H1 (cell line): Measurements from ENCODE around the gene SIK3. TPM values are rescaled to one million over a fixed set of nuclear protein-coding genes. Genes with fewer than 3 reads are reported as not detected.

Source experiments
- CTCF ChIA-PET: fragments of 300-600 bp; sonication (Branson Sonifier 250); formaldehyde crosslinking; loops from one replicate; lab custom pipeline; 2021; ENCODE audit not compliant: partially characterized antibody; lab: Charles Lee
- POLR2A ChIA-PET: fragments of 300-600 bp; sonication (Branson Sonifier 250); formaldehyde crosslinking; loops from one replicate; lab custom pipeline; 2021; ENCODE audit warnings: inconsistent platforms; ENCODE audit not compliant: partially characterized antibody; lab: Charles Lee
- DNase-seq, 2 experiments: peaks; one replicate each; pipeline versions ENCODE4 v3.0.0 to v3.0.0-alpha.2; 2010 to 2022; ENCODE audit warnings: low spot score in 2 of 2, low read depth in 1 of 2, mixed read lengths in 1 of 2
- FAIRE-seq: peaks from 2 replicates; lab custom pipeline; 2011; peaks lifted over from hg19 to GRCh38; lab: Jason Lieb, UNC
- H2AFZ ChIP-seq: 2 replicates; pipeline ENCODE4 v1.8.1; 2012; ENCODE audit warnings: low read length, inconsistent platforms
- H2AK5ac ChIP-seq: 2 replicates; pipeline ENCODE4 v1.6.1; 2013; ENCODE audit warnings: low read depth, low read length
- H2BK120ac ChIP-seq: replicated peaks from 2 replicates; pipeline ENCODE3; 2013; ENCODE audit warnings: low read depth, low read length, inconsistent platforms
- H2BK12ac ChIP-seq: 2 replicates; pipeline ENCODE4 v1.6.1; 2013; ENCODE audit warnings: low read depth, low read length
- H2BK15ac ChIP-seq: 2 replicates; pipeline ENCODE4 v1.6.1; 2013; ENCODE audit warnings: low read length
- H2BK20ac ChIP-seq: 2 replicates; pipeline ENCODE4 v1.6.1; 2013; ENCODE audit warnings: low read length
- H2BK5ac ChIP-seq: 2 replicates; pipeline ENCODE4 v1.6.1; 2013; ENCODE audit warnings: low read depth, low read length
- H3K14ac ChIP-seq: 2 replicates; pipeline ENCODE4 v1.6.1; 2013; ENCODE audit warnings: inconsistent platforms; ENCODE audit not compliant: insufficient read length
- H3K18ac ChIP-seq: 2 replicates; pipeline ENCODE4 v1.6.1; 2013; ENCODE audit warnings: low read length; ENCODE audit errors: extremely low read depth
- H3K23ac ChIP-seq: 2 replicates; pipeline ENCODE4 v1.6.1; 2013; ENCODE audit warnings: inconsistent platforms; ENCODE audit not compliant: insufficient read length
- H3K23me2 ChIP-seq: 2 replicates; pipeline ENCODE4 v1.6.1; 2013; ENCODE audit warnings: low read depth, low read length
- H3K27ac ChIP-seq: 2 replicates; pipeline ENCODE4 v1.6.1; 2011; ENCODE audit warnings: low read depth, low read length, inconsistent platforms
- H3K27me3 ChIP-seq, 4 experiments: replicated peaks in 1 of 4; 1 replicate in 1 of 4; 2 replicates in 3 of 4; pipeline versions ENCODE4 v1.6.1 to v1.8.1; 2011 to 2013; ENCODE audit warnings: low read length in 3 of 4, mild to moderate bottlenecking in 3 of 4, inconsistent platforms in 2 of 4, mixed read lengths in 2 of 4, moderate library complexity in 1 of 4; ENCODE audit not compliant: control insufficient read depth in 3 of 4, insufficient read depth in 3 of 4; ENCODE audit errors: extremely low read depth in 1 of 4
- H3K36me3 ChIP-seq, 4 experiments: 2 replicates each; pipeline versions ENCODE4 v1.6.1 to v1.8.1; 2011 to 2013; ENCODE audit warnings: mild to moderate bottlenecking in 4 of 4, low read length in 3 of 4, moderate library complexity in 2 of 4, control low read depth in 1 of 4, inconsistent platforms in 1 of 4; ENCODE audit not compliant: insufficient read depth in 4 of 4, control insufficient read depth in 2 of 4
- H3K4ac ChIP-seq: replicated peaks from 2 replicates; pipeline ENCODE3; 2013; ENCODE audit warnings: low read length, low read depth, mixed read lengths, inconsistent platforms; ENCODE audit not compliant: insufficient read length
- H3K4me1 ChIP-seq, 4 experiments: replicated peaks in 1 of 4; 1 replicate in 1 of 4; 2 replicates in 3 of 4; pipeline versions ENCODE4 v1.6.1 to v1.8.1; 2011 to 2013; ENCODE audit warnings: low read length in 3 of 4, inconsistent platforms in 2 of 4, mixed read lengths in 1 of 4; ENCODE audit not compliant: insufficient read depth in 4 of 4, control insufficient read depth in 3 of 4
- H3K4me2 ChIP-seq, 2 experiments: 2 replicates each; pipeline versions ENCODE4 v1.6.1 to v1.8.1; 2011 to 2013; ENCODE audit warnings: low read depth in 2 of 2, low read length in 2 of 2, control low read depth in 1 of 2, inconsistent platforms in 1 of 2, mild to moderate bottlenecking in 1 of 2; ENCODE audit not compliant: insufficient read depth in 1 of 2
- H3K4me3 ChIP-seq, 4 experiments: fragments of 200-600, 300-600 bp in 1 of 4; sonication (generic), shearing (Covaris generic), sonication (Bioruptor Twin) in 1 of 4; 2 replicates each; pipeline versions ENCODE4 v1.5.1 to v1.8.1; 2011 to 2016; ENCODE audit warnings: low read length in 4 of 4, low read depth in 3 of 4, control low read depth in 2 of 4, inconsistent platforms in 2 of 4, mild to moderate bottlenecking in 2 of 4, mixed read lengths in 1 of 4, moderate library complexity in 1 of 4; ENCODE audit not compliant: insufficient read depth in 2 of 4; ENCODE audit errors: extremely low read depth in 1 of 4
- H3K56ac ChIP-seq: replicated peaks from 2 replicates; pipeline ENCODE3; 2013; ENCODE audit warnings: low read depth, mild to moderate bottlenecking, mixed read lengths, low read length, inconsistent platforms; ENCODE audit not compliant: insufficient read length
- H3K79me1 ChIP-seq: 2 replicates; pipeline ENCODE4 v1.6.1; 2013; ENCODE audit warnings: low read depth, low read length, control low read depth
- H3K79me2 ChIP-seq, 2 experiments: 2 replicates each; pipeline versions ENCODE4 v1.6.1 to v1.8.1; 2012 to 2013; ENCODE audit warnings: low read length in 2 of 2, mild to moderate bottlenecking in 2 of 2, inconsistent platforms in 1 of 2; ENCODE audit not compliant: insufficient read depth in 2 of 2, control insufficient read depth in 1 of 2
- H3K9ac ChIP-seq, 4 experiments: replicated peaks in 1 of 4; 1 replicate in 1 of 4; 2 replicates in 3 of 4; pipeline versions ENCODE4 v1.6.1 to v1.8.1; 2011 to 2013; ENCODE audit warnings: low read depth in 3 of 4, low read length in 3 of 4, control low read depth in 2 of 4, mild to moderate bottlenecking in 2 of 4, moderate library complexity in 2 of 4, inconsistent platforms in 1 of 4; ENCODE audit errors: extremely low read depth in 1 of 4
- H3K9me3 ChIP-seq, 2 experiments: 2 replicates each; pipeline versions ENCODE4 v1.6.1 to v1.8.1; 2012 to 2013; ENCODE audit warnings: mild to moderate bottlenecking in 2 of 2, moderate library complexity in 2 of 2, control low read depth in 1 of 2, inconsistent platforms in 1 of 2, low read depth in 1 of 2, low read length in 1 of 2, mixed read lengths in 1 of 2; ENCODE audit not compliant: insufficient read depth in 2 of 2
- H4K20me1 ChIP-seq, 2 experiments: replicated peaks in 1 of 2; 2 replicates each; pipeline versions ENCODE3 to v1.8.1; 2011 to 2013; ENCODE audit warnings: inconsistent platforms in 2 of 2, low read length in 2 of 2, mild to moderate bottlenecking in 1 of 2; ENCODE audit not compliant: insufficient read depth in 2 of 2, control insufficient read depth in 1 of 2
- H4K5ac ChIP-seq: 2 replicates; pipeline ENCODE4 v1.6.1; 2013; ENCODE audit warnings: low read length, low read depth, mixed read lengths, inconsistent platforms; ENCODE audit not compliant: insufficient read length
- H4K8ac ChIP-seq: 2 replicates; pipeline ENCODE4 v1.8.0; 2013; ENCODE audit warnings: mild to moderate bottlenecking, moderate library complexity, low read length, inconsistent platforms; ENCODE audit not compliant: insufficient read depth; ENCODE audit errors: extremely low read depth
- H4K91ac ChIP-seq: replicated peaks from 2 replicates; pipeline ENCODE3; 2013; ENCODE audit warnings: low read length, mixed read lengths, inconsistent platforms; ENCODE audit not compliant: insufficient read length
- CEBPB ChIP-seq: IDR thresholded peaks from 2 replicates; pipeline ENCODE4 v1.6.1; 2012; ENCODE audit warnings: low read depth, low read length
- NRF1 ChIP-seq: IDR thresholded peaks from 2 replicates; pipeline ENCODE4 v1.6.1; 2011; ENCODE audit warnings: mild to moderate bottlenecking, low read depth, low read length, improper control_type of control experiment
- SP1 ChIP-seq: IDR thresholded peaks from 2 replicates; pipeline ENCODE4 v1.6.1; 2011; ENCODE audit warnings: low read depth, low read length
- TEAD4 ChIP-seq: IDR thresholded peaks from 2 replicates; pipeline ENCODE4 v1.6.1; 2012; ENCODE audit warnings: low read depth, low read length, inconsistent platforms, mixed read lengths
- WGBS, 2 experiments: shearing (Covaris generic) in 1 of 2; methylation state at CpG; one replicate each; pipeline versions ENCODE4 v1.1.6 to v1.1.7; 2013 to 2015; ENCODE audit warnings: low lambda C conversion rate in 2 of 2, mixed read lengths in 2 of 2, inconsistent platforms in 1 of 2, low coverage in 1 of 2, missing lambda C conversion rate in 1 of 2; ENCODE audit not compliant: insufficient replicate concordance in 2 of 2, insufficient coverage in 1 of 2, insufficient read length in 1 of 2; ENCODE audit errors: extremely low coverage in 1 of 2, missing lambda C conversion rate in 1 of 2; 5-methylcytosine and 5-hydroxymethylcytosine counted together
- polyA plus RNA-seq, 7 experiments: library from polyadenylated mRNA; depleted of rRNA in 3 of 7; stranded (reverse) in 5 of 7; unstranded in 2 of 7; fragments of >200 nt in 5 of 7; fragments of 200-250 nt in 2 of 7; gene quantifications; 1 replicate in 5 of 7; 2 replicates in 1 of 7; 4 replicates in 1 of 7; pipeline versions ENCODE4 v1.2.1 to v1.2.3, GENCODE V29; 2011 to 2013; ENCODE audit warnings: missing spikeins in 2 of 7, mixed read lengths in 2 of 7
- total RNA-seq: library from RNA; stranded (reverse); fragmentation: NEBNext Ultra II Directional; extraction: Animal tissue kit (Norgen Biotek cat#: 25700); gene quantifications from 2 replicates; pipeline ENCODE4 v1.2.1, GENCODE V29; 2021

The SIK3 gene
- total and polyA plus RNA-seq, 2 of the 8 experiments (the other 6 are each of a cell fraction or from before 2014, with no cell fraction given) = 19.9 to 32.1 TPM

DNA sequence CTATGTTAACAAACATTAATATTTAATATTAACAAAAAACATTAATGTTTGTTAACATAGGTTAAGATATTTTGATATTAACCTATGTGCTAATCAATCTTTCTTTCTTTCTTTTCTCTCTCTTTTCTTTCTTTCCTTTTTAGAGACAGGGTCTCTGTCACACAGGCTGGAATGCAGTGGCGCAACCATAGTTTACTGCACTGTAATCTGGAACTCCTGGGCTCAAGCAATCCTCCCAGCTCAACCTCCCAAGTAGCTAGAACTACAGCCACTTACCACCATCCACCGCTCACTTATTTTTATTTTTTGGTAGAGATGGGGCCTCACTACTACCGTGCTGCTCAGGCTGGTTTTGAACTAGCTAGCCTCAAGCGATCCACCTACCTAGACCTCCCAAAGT, 13.2 kb downstream of the SIK3 start:
- Histone ChIP-seq H2AFZ (no peak overlapping the region), H3K27ac (no peak overlapping the region), H3K36me3 (no peaks in the 10 kb centered on the region), H3K4me3 (no peak overlapping the region), H2BK15ac (no peak overlapping the region), H2BK20ac (no peak overlapping the region), H3K9me3 (no peaks in the 10 kb centered on the region), H4K8ac (no peak overlapping the region; the same call in 1 of the 2 replicates), H3K27me3 (no peaks in the 10 kb centered on the region), H4K20me1 (peaks cover 5 to 6% of the 10 kb centered on the region in 2 experiments), H4K5ac (no peak overlapping the region), H3K23me2 (no peaks in the 10 kb centered on the region), H3K14ac (no peak overlapping the region), H3K79me1 (no peaks in the 10 kb centered on the region; the same call in none of the 2 replicates), H3K9ac (no peak overlapping the region), H3K4me2 (no peak overlapping the region), H3K4me1 (no peaks in the 10 kb centered on the region; a peak in 1 of 7 replicates), H3K4ac (no peak overlapping the region), H3K56ac (no peak overlapping the region), H3K18ac (no peak overlapping the region), H2BK5ac (no peak overlapping the region), H2AK5ac (no peak overlapping the region), H3K79me2 (peaks cover 3 to 88% of the 10 kb centered on the region in 2 experiments; a peak in 3 of 4 replicates), H3K23ac (no peak overlapping the region), H2BK120ac (no peak overlapping the region), H2BK12ac (no peak overlapping the region), H4K91ac (no peak overlapping the region)
- POLR2A ChIA-PET = interaction anchor here (1.4 kb wide), 1 partner anchor 12 kb away, joined by 9 read pairs; the partner anchor contains the start of gene SIK3
- TF ChIP-seq SP1 (no peak), NRF1 (no peak), CEBPB (peak; percentile 70; the same call in 1 of the 2 replicates), TEAD4 (0 out of 2 replicates have a peak, but pooled peaks have one; percentile 17)
- CTCF ChIA-PET = interaction anchor here (0.6 to 1.2 kb wide), 5 partner anchors 8 to 235 kb away, joined by 3 to 4 read pairs (median 3); no protein-coding TSS in a partner anchor
- no peak for DNase-seq
- 89% methylated on average over 4 of the region's 4 CpGs; no CpG with 5 or more reads in 1 of the 2 experiments for WGBS, 2 experiments
- no peak for FAIRE-seq
